Stomach smooth muscle (tissue), 2 donors: ENCODE data around the gene ITPKC.
"Not testable (repeated sequence)": the region's sequence is repeated elsewhere in the genome, so short reads cannot be mapped to it uniquely, and the experiment has no call there.

Experiments used
- H3K27ac ChIP-seq: one replicate; pipeline ENCODE4 v1.7.0; 2013; ENCODE audit warnings: mild to moderate bottlenecking, low read length, inconsistent platforms
- H3K27me3 ChIP-seq, 2 donors: one replicate each; pipeline ENCODE4 v1.7.0; 2013; ENCODE audit warnings: low read length in 2 of 2; ENCODE audit not compliant: insufficient read depth in 2 of 2, control insufficient read depth in 1 of 2
- H3K36me3 ChIP-seq, 2 donors: one replicate each; pipeline ENCODE4 v1.7.0; 2013; ENCODE audit warnings: low read length in 2 of 2; ENCODE audit not compliant: control insufficient read depth in 2 of 2, insufficient read depth in 2 of 2
- H3K4me1 ChIP-seq: one replicate; pipeline ENCODE4 v1.7.0; 2013; ENCODE audit warnings: low read length; ENCODE audit not compliant: control insufficient read depth, insufficient read depth
- H3K4me3 ChIP-seq, 2 donors: one replicate each; pipeline ENCODE4 v1.7.0; 2013; ENCODE audit warnings: low read length in 2 of 2
- H3K9ac ChIP-seq, 2 donors: one replicate each; pipeline ENCODE4 v1.7.0; 2013; ENCODE audit warnings: low read length in 2 of 2, mild to moderate bottlenecking in 1 of 2
- H3K9me3 ChIP-seq, 2 donors: one replicate each; pipeline ENCODE4 v1.7.0; 2013; ENCODE audit warnings: low read length in 2 of 2; ENCODE audit not compliant: control insufficient read depth in 2 of 2
- donor health status: healthy.
- donor health status: Pancreatic carcinoma.

The ITPKC gene

DNA sequence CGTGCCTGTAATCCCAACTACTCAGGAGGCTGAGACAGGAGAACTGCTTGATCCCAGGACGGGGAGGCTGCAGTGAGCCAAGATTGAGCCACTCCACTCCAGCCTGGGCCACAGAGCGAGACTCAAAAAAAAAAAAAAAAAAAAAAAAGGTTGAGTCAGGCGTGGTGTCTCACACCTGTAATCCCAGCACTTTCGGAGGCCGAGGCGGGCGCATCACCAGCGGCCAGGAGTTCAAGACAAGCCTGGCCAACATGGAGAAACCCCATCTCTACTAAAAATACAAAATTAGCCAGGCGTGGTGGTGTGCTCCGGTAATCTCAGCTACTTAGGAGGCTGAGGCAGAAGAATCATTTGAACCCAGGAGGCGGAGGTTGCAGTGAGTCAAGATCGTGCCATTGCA is 49.5 kb downstream of the ITPKC start:
- H3K27me3 ChIP-seq, H3K9me3 ChIP-seq, H3K4me1 ChIP-seq, H3K27ac ChIP-seq, H3K4me3 ChIP-seq, H3K9ac ChIP-seq: not testable (repeated sequence)
- peaks cover 42 to 43% of the 10 kb centered on the region in 2 donors for H3K36me3 ChIP-seq

DNA sequence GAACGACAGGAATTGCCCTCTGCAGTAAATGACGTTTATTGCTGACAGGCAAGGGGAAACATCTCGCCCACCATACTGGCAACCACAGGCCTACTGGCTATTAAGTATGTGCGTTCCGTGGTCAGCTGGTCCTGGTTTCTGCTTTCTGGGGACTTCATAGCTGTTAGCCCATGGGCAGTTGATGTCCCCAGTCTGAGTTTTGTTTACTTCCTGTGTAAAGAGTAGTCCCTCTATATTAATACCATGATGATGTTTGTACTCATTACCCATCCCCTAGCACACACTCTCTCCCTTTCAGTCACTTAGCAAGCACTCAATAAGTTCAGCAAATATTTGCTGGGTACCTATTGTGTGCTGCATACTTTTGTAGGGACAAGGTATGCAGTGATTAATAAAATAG is 52.0 kb downstream of the ITPKC start:
- no peak overlapping the region for H3K27ac ChIP-seq
- H3K4me1 ChIP-seq: no peaks in the 10 kb centered on the region
- H3K9me3 ChIP-seq: no peaks in the 10 kb centered on the region
- H3K4me3 ChIP-seq: no peak overlapping the region
- no peaks in the 10 kb centered on the region for H3K27me3 ChIP-seq
- H3K9ac ChIP-seq: no peak overlapping the region
- peaks cover 20 to 21% of the 10 kb centered on the region in 2 donors for H3K36me3 ChIP-seq

DNA sequence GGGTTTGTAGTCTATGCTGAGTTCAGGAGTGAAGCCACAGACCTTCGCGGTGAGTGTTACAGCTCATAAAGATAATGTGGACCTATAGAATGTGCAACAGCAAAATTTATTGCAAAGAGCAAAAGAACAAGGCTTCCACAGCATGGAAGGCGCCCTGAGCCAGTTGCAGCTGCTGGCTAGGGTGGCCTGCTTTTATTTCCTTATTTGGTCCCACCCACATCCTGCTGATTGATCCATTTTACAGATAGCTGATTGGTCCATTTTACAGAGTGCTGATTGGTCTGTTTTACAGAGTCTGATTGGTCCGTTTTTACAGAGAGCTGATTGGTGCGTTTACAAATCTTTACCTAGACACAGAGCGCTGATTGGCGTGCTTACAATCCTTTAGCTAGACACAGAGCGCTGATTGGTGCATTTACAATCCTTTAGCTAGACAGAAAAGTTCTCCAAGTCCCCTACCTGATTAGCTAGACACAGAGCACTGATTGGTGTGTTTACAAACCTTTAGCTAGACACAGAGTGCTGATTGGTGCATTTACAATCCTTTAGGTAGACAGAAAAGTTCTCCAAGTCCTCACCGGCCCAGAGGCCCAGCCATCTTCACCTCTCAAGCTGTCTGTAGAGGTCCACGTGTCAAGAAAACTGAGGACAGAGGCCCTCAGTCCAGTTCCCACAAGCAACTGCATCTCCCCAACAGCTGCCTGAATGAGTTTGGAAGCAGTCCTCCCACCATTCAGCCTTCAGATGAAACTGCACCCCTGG is 54.4 kb downstream of the ITPKC start:
- not testable (repeated sequence) for H3K27me3 ChIP-seq, H3K36me3 ChIP-seq, H3K4me1 ChIP-seq, H3K9me3 ChIP-seq, H3K9ac ChIP-seq, H3K4me3 ChIP-seq, H3K27ac ChIP-seq

DNA sequence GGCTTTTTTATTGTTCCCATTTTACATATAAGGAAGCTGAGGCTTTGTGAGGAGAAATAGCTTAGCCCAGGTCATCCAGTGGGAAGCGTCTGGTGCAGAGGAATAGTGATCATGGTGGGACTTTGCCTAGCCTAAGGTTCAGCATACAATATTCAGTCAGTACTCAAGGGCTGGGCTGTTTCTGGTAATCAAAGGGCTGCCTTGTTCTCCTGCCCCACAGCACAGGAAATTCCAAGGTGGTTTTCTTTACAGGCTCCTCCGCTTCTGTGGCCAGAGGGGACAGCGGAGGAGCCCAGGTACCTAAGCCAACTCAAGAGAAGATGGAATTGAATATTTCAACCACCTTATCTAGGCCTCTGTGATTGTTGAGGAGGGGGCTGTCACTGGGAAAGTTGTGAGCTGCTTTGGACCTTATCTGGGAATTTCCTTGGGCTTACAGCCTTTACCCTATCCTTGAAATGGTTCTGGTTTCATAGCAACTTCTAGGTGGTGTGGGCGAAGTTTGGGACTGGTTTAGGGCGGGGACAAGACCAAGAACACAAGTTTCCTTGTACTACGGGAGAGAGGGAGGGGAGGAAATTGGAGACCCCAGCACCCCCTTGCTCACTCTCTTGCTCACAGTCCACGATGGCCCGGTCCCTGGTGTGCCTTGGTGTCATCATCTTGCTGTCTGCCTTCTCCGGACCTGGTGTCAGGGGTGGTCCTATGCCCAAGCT is 58.2 kb downstream of the ITPKC start, which contains the start of gene MIA:
Gene MIA (plus strand): TSS at position 606 of the 716 bp plus-strand sequence. CDS start 22 bp downstream, at position 628.
- no peaks in the 10 kb centered on the region for H3K36me3 ChIP-seq

DNA sequence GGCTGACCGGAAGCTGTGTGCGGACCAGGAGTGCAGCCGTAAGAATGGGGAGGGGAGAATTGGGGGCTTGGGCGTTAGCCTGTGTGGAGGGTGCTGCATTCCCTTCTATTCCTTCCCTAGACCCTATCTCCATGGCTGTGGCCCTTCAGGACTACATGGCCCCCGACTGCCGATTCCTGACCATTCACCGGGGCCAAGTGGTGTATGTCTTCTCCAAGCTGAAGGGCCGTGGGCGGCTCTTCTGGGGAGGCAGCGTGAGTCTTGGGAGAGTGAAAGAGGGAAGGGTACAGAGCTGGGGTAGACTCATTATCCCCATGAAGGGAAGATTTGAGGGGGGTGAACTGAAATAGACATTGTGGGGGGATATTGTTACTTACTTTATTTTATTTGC is 58.7 kb downstream of the ITPKC start:
- Histone ChIP-seq H3K27me3 (no peaks in the 10 kb centered on the region), H3K9ac (no peak overlapping the region), H3K9me3 (no peaks in the 10 kb centered on the region), H3K4me1 (peaks cover 15% of the 10 kb centered on the region), H3K36me3 (no peaks in the 10 kb centered on the region), H3K27ac (no peak overlapping the region), H3K4me3 (no peak overlapping the region)

More for the DNA sequence above, 58.2 kb downstream of the ITPKC start, which contains the start of gene MIA:
- Histone ChIP-seq H3K4me3 (no peak within 1 kb of the TSS), H3K9ac (no peak within 1 kb of the TSS), H3K27me3 (no peaks in the 10 kb centered on the region), H3K9me3 (no peaks in the 10 kb centered on the region), H3K4me1 (peaks cover 15% of the 10 kb centered on the region), H3K27ac (no peak within 1 kb of the TSS)

DNA sequence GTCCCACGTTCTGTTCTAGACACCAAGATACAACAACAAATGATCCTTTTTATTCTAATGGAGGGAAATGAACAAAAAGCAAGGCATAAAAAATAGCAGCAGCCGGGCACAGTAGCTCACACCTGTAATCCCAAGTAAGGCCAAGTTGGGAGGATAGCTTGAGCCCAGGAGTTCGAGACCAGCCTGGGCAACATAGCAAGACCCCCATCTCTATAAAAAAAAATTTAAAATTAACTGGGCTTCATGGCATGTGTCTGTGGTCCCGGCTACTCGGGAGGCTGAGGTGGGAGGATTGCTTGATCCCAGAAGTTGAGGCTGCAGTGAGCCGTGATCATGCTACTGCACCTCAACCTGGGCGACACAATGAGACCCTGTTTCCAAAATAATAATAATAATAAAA is 59.5 kb downstream of the ITPKC start:
- peak overlapping the region in 1 of 2 donors; percentile 93 for H3K4me3 ChIP-seq
- H3K36me3 ChIP-seq: no peaks in the 10 kb centered on the region
- H3K9me3 ChIP-seq: no peaks in the 10 kb centered on the region
- peak overlapping the region; percentile 98 for H3K27ac ChIP-seq
- peaks cover 15% of the 10 kb centered on the region for H3K4me1 ChIP-seq
- no peak overlapping the region for H3K9ac ChIP-seq
- H3K27me3 ChIP-seq: no peaks in the 10 kb centered on the region

DNA sequence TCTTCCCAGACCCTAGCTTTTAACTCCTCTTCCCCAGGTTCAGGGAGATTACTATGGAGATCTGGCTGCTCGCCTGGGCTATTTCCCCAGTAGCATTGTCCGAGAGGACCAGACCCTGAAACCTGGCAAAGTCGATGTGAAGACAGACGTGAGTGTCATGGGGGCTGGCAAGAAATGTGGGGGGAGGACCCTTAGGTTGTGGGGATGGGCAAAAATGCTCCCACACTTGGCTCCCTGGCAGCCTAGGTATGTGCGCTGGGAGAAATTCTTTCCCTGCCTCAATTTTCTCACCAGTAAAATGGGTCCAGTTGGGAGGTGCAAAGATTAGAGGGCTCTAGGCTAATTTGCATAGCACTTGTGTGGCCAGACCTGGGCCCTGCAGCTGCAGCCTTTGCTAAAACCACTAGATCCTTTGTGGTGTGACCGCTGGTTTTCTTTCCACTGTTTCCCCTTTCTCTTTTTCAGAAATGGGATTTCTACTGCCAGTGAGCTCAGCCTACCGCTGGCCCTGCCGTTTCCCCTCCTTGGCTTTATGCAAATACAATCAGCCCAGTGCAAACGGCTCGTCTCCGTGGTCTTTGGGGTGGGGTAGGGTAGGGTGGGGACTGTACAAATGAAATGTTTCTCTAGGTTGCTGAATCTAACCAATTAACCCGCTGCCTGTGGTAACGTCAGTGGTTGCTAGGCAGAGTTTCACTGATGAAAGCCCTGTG is 60.2 kb downstream of the ITPKC start:
- peaks cover 0 to 1% of the 10 kb centered on the region in 2 donors for H3K36me3 ChIP-seq
- H3K4me1 ChIP-seq: peaks cover 15% of the 10 kb centered on the region
- peak overlapping the region; percentile 74 to 98 for H3K9ac ChIP-seq
- H3K9me3 ChIP-seq: no peaks in the 10 kb centered on the region
- no peaks in the 10 kb centered on the region for H3K27me3 ChIP-seq
- H3K4me3 ChIP-seq: peak overlapping the region; percentile 69 to 93
- H3K27ac ChIP-seq: peak overlapping the region; percentile 98

DNA sequence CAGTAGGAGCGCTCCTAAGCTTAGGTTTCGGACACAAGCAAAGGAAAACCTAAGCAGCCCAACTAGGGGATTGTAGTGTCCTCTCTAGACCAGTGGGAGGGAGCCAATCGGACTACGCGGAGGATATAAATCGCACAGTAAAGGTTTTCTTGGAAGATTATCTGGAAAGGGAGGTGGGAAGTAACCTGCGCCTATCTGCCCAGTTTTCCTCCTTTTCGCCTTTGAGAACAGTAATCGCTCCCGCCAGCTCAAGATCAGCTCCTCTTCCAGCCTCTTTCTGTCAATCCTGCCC is 60.7 kb downstream of the ITPKC start:
- H3K27me3 ChIP-seq: no peaks in the 10 kb centered on the region
- H3K9me3 ChIP-seq: no peaks in the 10 kb centered on the region
- H3K4me3 ChIP-seq: peak overlapping the region; percentile 69 to 93
- H3K4me1 ChIP-seq: peaks cover 15% of the 10 kb centered on the region
- H3K36me3 ChIP-seq: peaks cover 0 to 3% of the 10 kb centered on the region in 2 donors
- H3K9ac ChIP-seq: peak overlapping the region; percentile 74 to 98
- peak overlapping the region; percentile 98 for H3K27ac ChIP-seq

DNA sequence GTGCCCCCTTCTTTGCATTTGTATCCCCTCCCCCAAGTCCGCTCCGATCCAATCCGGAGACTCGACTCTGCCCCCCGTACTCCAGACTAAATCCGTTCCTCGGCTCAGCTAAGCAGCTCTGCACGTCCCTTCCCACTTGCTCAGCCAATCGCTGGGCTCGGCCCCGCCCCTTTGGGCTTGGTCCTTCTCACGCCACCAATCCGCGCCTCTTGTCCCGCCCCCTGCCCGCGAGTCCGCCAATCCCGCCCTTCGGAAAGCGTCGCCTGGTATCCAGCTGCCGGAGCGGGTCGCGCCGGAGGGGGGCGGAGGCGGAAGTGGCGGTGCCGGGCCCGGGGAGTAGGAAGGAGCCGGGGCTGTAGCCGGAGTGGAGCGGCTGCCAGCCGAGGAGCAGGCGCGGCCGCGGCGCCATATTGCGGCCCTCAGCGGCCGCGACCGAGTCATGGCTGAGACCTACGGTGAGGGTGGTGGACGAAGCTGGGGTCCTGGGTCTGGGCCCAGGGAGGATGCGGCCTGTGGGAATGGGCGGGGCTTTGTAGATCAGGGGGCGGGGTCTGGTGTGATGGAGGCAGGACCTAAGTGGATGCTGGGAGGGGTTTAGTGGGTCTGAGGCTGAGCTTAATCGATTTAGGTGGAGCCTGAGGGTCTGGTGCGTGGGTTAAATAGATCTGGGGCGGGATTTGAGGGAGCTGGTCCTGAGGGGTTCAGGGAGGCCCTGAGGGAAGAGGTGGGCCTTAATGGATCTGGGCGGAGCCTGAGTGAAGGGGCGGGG is 61.2 kb downstream of the ITPKC start, which contains the start of gene RAB4B:
Gene RAB4B (plus strand): TSS at position 311 of the 769 bp plus-strand sequence. CDS start 129 bp downstream, at position 440.
- H3K36me3 ChIP-seq: peaks cover 0 to 3% of the 10 kb centered on the region in 2 donors
- peak within 1 kb of the TSS; percentile 78 to 93 for H3K4me3 ChIP-seq
- H3K27me3 ChIP-seq: no peaks in the 10 kb centered on the region
- no peaks in the 10 kb centered on the region for H3K9me3 ChIP-seq
- H3K9ac ChIP-seq: peak within 1 kb of the TSS; percentile 95 to 98
- H3K4me1 ChIP-seq: peaks cover 15% of the 10 kb centered on the region
- H3K27ac ChIP-seq: peak within 1 kb of the TSS; percentile 98

DNA sequence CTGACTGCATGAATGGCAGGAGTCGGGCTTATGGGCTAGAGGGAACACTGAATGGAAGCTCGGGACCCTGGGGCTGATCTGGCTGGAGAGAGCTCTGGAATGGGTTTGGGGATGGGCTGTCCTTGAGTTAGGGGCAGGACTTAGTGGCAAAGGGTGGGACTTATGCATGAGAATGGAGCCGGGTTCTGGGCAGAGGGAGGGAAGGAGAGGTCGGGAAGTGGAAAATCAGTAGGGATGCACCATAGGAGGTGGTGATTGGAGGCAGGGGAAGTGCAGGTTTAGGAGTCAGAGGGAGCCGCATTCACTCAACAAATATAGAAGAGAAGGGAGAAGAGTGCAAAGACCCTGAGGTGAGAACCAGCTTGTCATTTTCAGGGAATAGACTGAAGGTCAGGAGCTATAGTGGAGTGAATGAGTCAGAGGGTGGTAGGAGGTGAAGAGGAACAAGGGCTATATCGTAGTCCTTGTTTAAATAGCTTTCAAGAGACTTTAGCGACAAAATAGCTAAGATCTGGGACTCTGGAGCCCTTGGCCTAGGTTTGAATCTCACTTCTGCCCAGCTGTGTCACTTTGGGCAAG is 61.9 kb downstream of the ITPKC start:
- H3K4me1 ChIP-seq: peaks cover 15% of the 10 kb centered on the region
- H3K27me3 ChIP-seq: no peaks in the 10 kb centered on the region
- H3K27ac ChIP-seq: peak overlapping the region; percentile 98
- H3K9me3 ChIP-seq: no peaks in the 10 kb centered on the region
- H3K4me3 ChIP-seq: peak overlapping the region; percentile 78 to 93
- peak overlapping the region; percentile 83 to 95 for H3K9ac ChIP-seq
- peaks cover 0 to 3% of the 10 kb centered on the region in 2 donors for H3K36me3 ChIP-seq
